ENCODE results near the gene IL17RE. TPM values are rescaled to one million over a fixed set of nuclear protein-coding genes. Genes with fewer than 3 reads are reported as not detected.

The IL17RE gene
- total RNA-seq, 4 donors from 2014 or later = 3.7 to 8.1 (median 6.7) TPM

DNA sequence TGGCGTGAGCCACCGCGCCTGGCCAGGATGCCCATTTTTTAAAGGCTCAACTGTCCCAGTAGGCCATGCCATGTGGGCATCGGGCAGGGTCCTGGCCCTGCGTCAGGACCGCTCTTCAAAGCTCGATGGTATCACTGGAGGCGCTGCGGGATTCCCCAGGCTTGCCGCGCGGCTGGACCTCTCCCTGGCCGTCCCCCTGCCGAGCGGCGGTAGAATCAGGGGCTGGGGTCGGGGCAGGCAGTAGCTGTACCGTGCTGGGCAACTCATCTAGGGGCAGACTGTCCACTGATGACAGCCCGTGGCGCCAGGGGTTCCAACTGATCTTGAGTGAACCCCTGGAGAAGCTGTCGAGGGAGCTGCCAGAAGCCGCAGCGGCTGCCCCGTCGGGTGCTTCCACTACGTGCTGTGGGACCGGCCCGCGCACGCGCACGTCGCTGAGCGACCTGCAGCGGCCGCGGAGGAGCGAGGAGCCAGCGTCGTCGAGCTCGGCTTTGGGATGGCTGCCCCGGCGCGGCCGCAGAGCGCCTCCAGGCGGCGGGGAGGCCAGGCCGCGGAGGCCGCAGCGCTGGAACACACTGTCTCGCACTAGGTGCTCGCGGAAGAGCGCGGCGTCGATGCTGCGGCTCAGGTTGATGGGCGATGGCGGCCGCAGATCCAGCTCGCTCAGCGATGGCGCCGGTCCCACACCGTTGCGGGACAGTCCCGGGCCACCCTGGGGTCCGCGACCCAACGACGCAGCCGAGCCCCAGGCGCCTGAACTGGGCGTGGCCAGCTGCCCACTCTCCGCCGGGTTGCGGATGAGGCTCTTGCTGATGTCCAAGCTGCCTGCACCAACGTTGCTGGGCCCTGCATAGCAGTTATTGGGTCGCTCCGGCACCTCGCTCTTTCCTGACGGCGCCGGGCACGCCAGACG, 43.7 kb downstream of the IL17RE start:
- DNase-seq = peak; percentile 91 to 92
- TF ChIP-seq POLR2A (IDR thresholded peaks at IDR 0.05) = peak in 1 of 2 donors; percentile 72
- TF ChIP-seq, protein P1, sequence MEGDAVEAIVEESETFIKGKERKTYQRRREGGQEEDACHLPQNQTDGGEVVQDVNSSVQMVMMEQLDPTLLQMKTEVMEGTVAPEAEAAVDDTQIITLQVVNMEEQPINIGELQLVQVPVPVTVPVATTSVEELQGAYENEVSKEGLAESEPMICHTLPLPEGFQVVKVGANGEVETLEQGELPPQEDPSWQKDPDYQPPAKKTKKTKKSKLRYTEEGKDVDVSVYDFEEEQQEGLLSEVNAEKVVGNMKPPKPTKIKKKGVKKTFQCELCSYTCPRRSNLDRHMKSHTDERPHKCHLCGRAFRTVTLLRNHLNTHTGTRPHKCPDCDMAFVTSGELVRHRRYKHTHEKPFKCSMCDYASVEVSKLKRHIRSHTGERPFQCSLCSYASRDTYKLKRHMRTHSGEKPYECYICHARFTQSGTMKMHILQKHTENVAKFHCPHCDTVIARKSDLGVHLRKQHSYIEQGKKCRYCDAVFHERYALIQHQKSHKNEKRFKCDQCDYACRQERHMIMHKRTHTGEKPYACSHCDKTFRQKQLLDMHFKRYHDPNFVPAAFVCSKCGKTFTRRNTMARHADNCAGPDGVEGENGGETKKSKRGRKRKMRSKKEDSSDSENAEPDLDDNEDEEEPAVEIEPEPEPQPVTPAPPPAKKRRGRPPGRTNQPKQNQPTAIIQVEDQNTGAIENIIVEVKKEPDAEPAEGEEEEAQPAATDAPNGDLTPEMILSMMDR (IDR thresholded peaks at IDR 0.05) = peak in 5 of 6 experiments; percentile 18 to 86 (median 74)
- WGBS, 2 donors = 5 to 24% methylated on average over 4 to 32 of the region's 90 CpGs
- H3K27ac ChIP-seq = peak overlapping the region; percentile 70 to 90 (median 77)
- H3K4me1 ChIP-seq = peaks cover 12 to 17% of the 10 kb centered on the region in 2 donors
- no peaks in the 10 kb centered on the region for H3K9me3 ChIP-seq
- no peaks in the 10 kb centered on the region for H3K27me3 ChIP-seq
- peaks cover 2 to 5% of the 10 kb centered on the region in 2 donors for H3K36me3 ChIP-seq
- intact Hi-C loops (cut with DNase I) = loop anchor here (10.0 kb wide), 1 partner anchor 78 kb away; the partner anchor contains the start of gene FANCD2
- H3K4me3 ChIP-seq (replicated peaks in 1 of 3) = peak overlapping the region; percentile 36 to 71 (median 68)

DNA sequence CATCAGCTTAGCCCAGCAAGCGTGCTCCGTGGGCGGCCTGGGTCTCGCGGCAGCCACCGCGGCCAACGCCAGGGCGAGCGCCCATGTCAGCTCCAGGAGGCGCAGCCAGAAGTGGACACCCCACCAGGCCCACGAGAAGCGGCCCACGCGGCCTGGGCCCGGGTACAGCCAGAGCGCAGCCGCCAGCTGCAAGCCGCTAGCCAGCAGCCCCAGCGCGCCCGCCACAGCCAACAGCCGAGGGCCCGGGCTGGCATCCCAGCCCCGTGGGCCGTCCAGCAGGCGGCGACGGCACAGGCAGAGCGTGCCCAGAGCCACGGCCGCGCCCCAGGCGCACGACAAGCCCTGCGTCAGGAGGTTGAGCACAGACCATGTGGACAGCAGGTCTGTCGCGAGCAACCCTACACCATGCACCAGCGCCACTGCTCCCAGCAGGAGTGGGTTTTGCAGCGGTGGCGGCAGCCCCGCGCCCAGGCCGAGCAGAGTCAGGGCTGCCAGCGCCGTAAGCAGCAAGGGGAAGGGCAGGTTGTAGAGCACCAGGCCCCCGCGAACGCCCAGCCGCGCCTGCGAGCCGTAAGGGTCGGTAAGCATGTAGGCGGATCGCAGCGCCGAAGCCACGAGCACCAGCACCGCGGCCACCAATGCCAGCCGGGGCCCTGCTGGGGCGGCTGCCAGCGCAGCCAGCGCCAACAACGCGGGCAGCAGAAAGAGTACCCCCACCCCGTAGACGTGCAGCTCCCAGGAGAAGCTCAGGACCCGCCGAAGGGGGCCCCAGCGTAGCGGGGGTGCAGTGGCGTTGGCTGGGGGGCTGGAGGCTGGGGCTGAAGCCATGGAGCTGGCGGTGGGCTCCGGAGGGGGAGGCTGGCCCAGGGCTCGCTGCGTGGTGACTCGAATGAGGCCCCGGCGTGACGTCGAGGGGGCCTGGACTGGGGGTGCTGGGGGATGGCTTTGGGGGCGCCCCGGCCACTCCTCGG, 44.7 kb downstream of the IL17RE start:
- peak overlapping the region; percentile 59 to 90 (median 70) for H3K27ac ChIP-seq
- peaks cover 17 to 23% of the 10 kb centered on the region in 2 donors for H3K4me1 ChIP-seq
- no peaks in the 10 kb centered on the region for H3K27me3 ChIP-seq
- H3K9me3 ChIP-seq = no peaks in the 10 kb centered on the region
- intact Hi-C loops (cut with DNase I) = loop anchor here (10.0 kb wide), 1 partner anchor 77 kb away; the partner anchor contains the start of gene FANCD2
- peak; percentile 86 for DNase-seq
- WGBS, 2 donors = 73% methylated on average over 12 of the region's 86 CpGs; no CpG with 5 or more reads in 1 of the 2 donors
- TF ChIP-seq, protein P1 (IDR thresholded peaks at IDR 0.05) = peak; percentile 20 to 77 (median 63)
- TF ChIP-seq POLR2A (IDR thresholded peaks at IDR 0.05) = peak in 1 of 2 donors; percentile 32
- H3K36me3 ChIP-seq = peaks cover 0 to 3% of the 10 kb centered on the region in 2 donors
- H3K4me3 ChIP-seq (replicated peaks in 1 of 3) = peak overlapping the region; percentile 36 to 71 (median 68)

DNA sequence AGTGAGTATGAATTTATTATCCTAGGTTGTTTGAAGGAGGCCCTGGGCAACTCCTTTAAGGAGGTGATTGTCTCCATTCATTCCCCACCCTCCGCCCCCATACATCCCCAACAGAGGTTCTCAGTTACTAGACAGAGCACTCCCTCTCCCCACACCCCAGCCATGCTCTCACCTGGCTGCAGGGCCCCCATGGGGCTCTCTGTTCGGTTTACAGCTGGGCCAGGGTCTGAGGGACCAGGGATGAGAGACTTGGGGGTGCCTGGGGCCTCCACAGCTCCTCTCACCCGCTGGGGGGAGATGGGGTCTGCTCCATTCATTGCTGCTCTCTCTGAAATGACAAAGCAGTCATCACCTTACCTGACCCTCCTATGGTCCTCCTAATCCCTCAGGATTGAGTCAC, 45.9 kb downstream of the IL17RE start:
- intact Hi-C loops (cut with DNase I) = loop anchor here (10.0 kb wide), 1 partner anchor 76 kb away; the partner anchor contains the start of gene FANCD2
- H3K4me1 ChIP-seq = peaks cover 17 to 23% of the 10 kb centered on the region in 2 donors
- no peaks in the 10 kb centered on the region for H3K9me3 ChIP-seq
- DNase-seq = no peak
- H3K4me3 ChIP-seq (replicated peaks in 1 of 3) = no peak overlapping the region
- no peaks in the 10 kb centered on the region for H3K36me3 ChIP-seq
- WGBS, 2 donors = 73 to 98% methylated on average over 3 of the region's 3 CpGs
- no peak for TF ChIP-seq POLR2A (IDR thresholded peaks at IDR 0.05)
- TF ChIP-seq, protein P1 (IDR thresholded peaks at IDR 0.05) = no peak
- no peaks in the 10 kb centered on the region for H3K27me3 ChIP-seq
- H3K27ac ChIP-seq = no peak overlapping the region

DNA sequence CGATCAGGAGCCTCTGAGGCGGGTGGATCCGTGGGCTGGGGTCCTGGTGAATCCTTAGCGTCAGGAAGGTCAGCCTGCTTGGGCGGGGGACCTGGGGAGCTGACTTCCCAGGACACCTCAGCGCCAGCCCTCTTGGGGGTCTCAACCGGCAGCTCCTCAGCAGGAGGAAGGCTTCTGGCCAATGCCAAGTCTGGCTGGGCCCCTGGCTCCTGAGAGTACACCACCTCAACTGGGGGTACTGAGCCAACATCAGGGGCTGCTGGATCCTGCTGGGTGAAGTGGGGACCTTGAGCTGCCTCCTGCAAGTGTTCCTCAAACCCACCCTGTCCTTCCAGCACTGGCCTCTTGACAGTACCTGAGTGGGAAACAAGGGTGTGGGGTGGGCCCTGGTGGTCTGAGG, 46.5 kb downstream of the IL17RE start:
- H3K4me1 ChIP-seq = peaks cover 17 to 26% of the 10 kb centered on the region in 2 donors
- intact Hi-C loops (cut with DNase I) = loop anchor here (10.0 kb wide), 1 partner anchor 76 kb away; the partner anchor contains the start of gene FANCD2

More for the DNA sequence above, 46.5 kb downstream of the IL17RE start:
- Histone ChIP-seq H3K27me3 (no peaks in the 10 kb centered on the region), H3K27ac (no peak overlapping the region), H3K36me3 (no peaks in the 10 kb centered on the region), H3K4me3 (replicated peaks in 1 of 3) (no peak overlapping the region), H3K9me3 (no peaks in the 10 kb centered on the region)
- no peak for DNase-seq
- TF ChIP-seq, protein P1 (IDR thresholded peaks at IDR 0.05) = no peak
- TF ChIP-seq POLR2A (IDR thresholded peaks at IDR 0.05) = no peak
- WGBS, 2 donors = 96 to 97% methylated on average over 5 to 7 of the region's 7 CpGs
